Endothelial cell of umbilical vein (primary cell): ENCODE data around the gene MATR3. TPM values are rescaled to one million over a fixed set of nuclear protein-coding genes. Genes with fewer than 3 reads are reported as not detected.

Source experiments
- BruUV-seq: library from RNA; stranded (reverse); fragments of 400-500 nt; replicated peaks from 2 replicates; lab custom pipeline; 2021; lab: Mats Ljungman, UMichigan
- CTCF ChIA-PET: fragments of 300-600, 350-600 bp; sonication (Branson Sonifier 250); formaldehyde crosslinking; loops from one replicate; lab custom pipeline; 2021; ENCODE audit warnings: antibody characterized with exemption, inconsistent platforms; lab: Charles Lee
- POLR2A ChIA-PET: fragments of 300-600, 350-600 bp; sonication (Branson Sonifier 250); formaldehyde crosslinking; loops from one replicate; lab custom pipeline; 2021; ENCODE audit warnings: antibody characterized with exemption, inconsistent platforms; lab: Charles Lee
- DNase-seq: peaks from one replicate; pipeline ENCODE4 v3.0.0-alpha.2; 2011; ENCODE audit warnings: low read depth, low spot score
- FAIRE-seq: peaks from 2 replicates; lab custom pipeline; 2011; peaks lifted over from hg19 to GRCh38; lab: Jason Lieb, UNC
- H2AFZ ChIP-seq: 2 replicates; pipeline ENCODE4 v1.6.0; 2012; ENCODE audit warnings: low read depth, low read length, control low read depth, inconsistent platforms
- H3K27ac ChIP-seq: 2 replicates; pipeline ENCODE4 v1.5.1; 2011; ENCODE audit warnings: low read depth, mild to moderate bottlenecking, control low read depth, low read length, moderate library complexity; ENCODE audit not compliant: insufficient read depth
- H3K27me3 ChIP-seq, 2 experiments: 2 replicates each; pipeline versions ENCODE4 v1.6.0 to v1.6.1; 2011; ENCODE audit warnings: low read length in 2 of 2, mixed read lengths in 1 of 2; ENCODE audit not compliant: control insufficient read depth in 2 of 2, insufficient read depth in 2 of 2
- H3K36me3 ChIP-seq, 2 experiments: 2 replicates in 1 of 2; 3 replicates in 1 of 2; pipeline ENCODE4 v1.5.1; 2011; ENCODE audit warnings: low read length in 2 of 2, mild to moderate bottlenecking in 1 of 2, moderate library complexity in 1 of 2; ENCODE audit not compliant: control insufficient read depth in 2 of 2, insufficient read depth in 2 of 2; ENCODE audit errors: extremely low read depth in 1 of 2
- H3K4me1 ChIP-seq: 3 replicates; pipeline ENCODE4 v1.5.1; 2011; ENCODE audit warnings: mild to moderate bottlenecking, low read length; ENCODE audit not compliant: control insufficient read depth, insufficient read depth; ENCODE audit errors: extremely low read depth
- H3K4me2 ChIP-seq: 2 replicates; pipeline ENCODE4 v1.6.1; 2011; ENCODE audit warnings: low read length, control low read depth, mixed read lengths; ENCODE audit not compliant: insufficient read depth
- H3K4me3 ChIP-seq, 3 experiments: fragments of 200-600 bp in 1 of 3; sonication (generic), shearing (Covaris generic) in 1 of 3; replicated peaks in 1 of 3; 2 replicates each; pipeline ENCODE4 v1.5.1; 2011 to 2016; ENCODE audit warnings: control low read depth in 3 of 3, low read length in 3 of 3, mild to moderate bottlenecking in 2 of 3, inconsistent platforms in 1 of 3, low read depth in 1 of 3, moderate library complexity in 1 of 3; ENCODE audit not compliant: insufficient read depth in 1 of 3
- H3K79me2 ChIP-seq: 2 replicates; pipeline ENCODE4 v1.6.0; 2012; ENCODE audit warnings: low read length, inconsistent platforms; ENCODE audit not compliant: control insufficient read depth, insufficient read depth
- H3K9ac ChIP-seq: replicated peaks from 2 replicates; pipeline ENCODE3; 2011; ENCODE audit warnings: low read length, control low read depth; ENCODE audit not compliant: insufficient read depth; ENCODE audit errors: extremely low read depth
- H3K9me1 ChIP-seq: replicated peaks from 3 replicates; pipeline ENCODE4 v1.6.0; 2011; ENCODE audit warnings: mild to moderate bottlenecking, low read length; ENCODE audit not compliant: control insufficient read depth, insufficient read depth; ENCODE audit errors: extremely low read depth
- H3K9me3 ChIP-seq: replicated peaks from 2 replicates; pipeline ENCODE4 v1.5.1; 2012; ENCODE audit warnings: low read length, inconsistent platforms; ENCODE audit not compliant: control insufficient read depth, insufficient read depth
- H4K20me1 ChIP-seq: replicated peaks from 2 replicates; pipeline ENCODE3; 2011; ENCODE audit warnings: mild to moderate bottlenecking, low read length; ENCODE audit not compliant: control insufficient read depth, insufficient read depth; ENCODE audit errors: extremely low read depth
- CTCF ChIP-seq, 2 donors: IDR thresholded peaks; 1 replicate in 1 of 2; 2 replicates in 1 of 2; pipeline ENCODE4 v1.5.1; 2011; ENCODE audit warnings: low read length in 2 of 2, mild to moderate bottlenecking in 2 of 2, moderate library complexity in 2 of 2, control low read depth in 1 of 2, inconsistent platforms in 1 of 2, low read depth in 1 of 2; ENCODE audit not compliant: insufficient read depth in 1 of 2; ENCODE audit errors: extremely low read depth in 1 of 2
- EZH2 ChIP-seq: IDR thresholded peaks from 2 replicates; pipeline ENCODE4 v1.6.1; 2012; ENCODE audit warnings: borderline replicate concordance, low read depth, mild to moderate bottlenecking, moderate library complexity, low read length, inconsistent platforms; ENCODE audit not compliant: severe bottlenecking
- FOS ChIP-seq: IDR thresholded peaks from 2 replicates; pipeline ENCODE4 v1.6.1; 2011; ENCODE audit warnings: mild to moderate bottlenecking, low read length, moderate library complexity, borderline replicate concordance; ENCODE audit not compliant: insufficient read depth
- GATA2 ChIP-seq: IDR thresholded peaks from 2 replicates; pipeline ENCODE4 v1.7.0; 2011; ENCODE audit warnings: low read depth, mild to moderate bottlenecking, moderate library complexity, mixed read lengths, low read length; ENCODE audit not compliant: insufficient read length, insufficient read depth
- JUN ChIP-seq: IDR thresholded peaks from 2 replicates; pipeline ENCODE4 v1.6.1; 2011; ENCODE audit warnings: borderline replicate concordance, low read depth; ENCODE audit not compliant: insufficient read length, insufficient read depth
- MAX ChIP-seq: IDR thresholded peaks from 2 replicates; pipeline ENCODE4 v1.6.1; 2011; ENCODE audit not compliant: insufficient read depth, insufficient read length
- MYC ChIP-seq: IDR thresholded peaks from one replicate; pipeline ENCODE4 v1.6.1; 2011; ENCODE audit warnings: mild to moderate bottlenecking, low read depth, low read length
- POLR2A ChIP-seq: IDR thresholded peaks from 2 replicates; pipeline ENCODE4 v1.6.1; 2012; ENCODE audit warnings: low read depth, mild to moderate bottlenecking, control low read depth, low read length
- POLR2AphosphoS5 ChIP-seq: IDR thresholded peaks from 2 replicates; pipeline ENCODE4 v1.6.1; 2012; ENCODE audit warnings: low read depth, mild to moderate bottlenecking, control low read depth, low read length, moderate library complexity; ENCODE audit not compliant: insufficient read depth
- dilution Hi-C: fragments of 300-500 bp; cut with MboI; formaldehyde crosslinking; loops from one replicate; pipeline ENCODE4 v1.15.0; 2019; ENCODE audit warnings: low sequenced_read_pairs; ENCODE audit not compliant: extremely low pct_ligation_motif_present
- intact Hi-C: fragments of 100-400 bp; cut with micrococcal nuclease; formaldehyde crosslinking; loops from one replicate; pipeline ENCODE4 v1.10.0; 2022
- polyA plus RNA-seq, 4 experiments: library from polyadenylated mRNA; depleted of rRNA in 3 of 4; stranded (reverse) in 3 of 4; unstranded in 1 of 4; fragments of >200 nt; gene quantifications; 2 replicates each; pipeline versions ENCODE4 v1.2.1 to v1.2.3, GENCODE V29; 2011 to 2012; ENCODE audit warnings: missing spikeins in 1 of 4
- total RNA-seq: library from RNA; stranded (reverse); gene quantifications from 2 replicates; pipeline ENCODE4 v1.2.3, GENCODE V29; 2021

The MATR3 gene
- total and polyA plus RNA-seq, 2 donors (not counting 3 experiments of a cell fraction or from before 2014, with no cell fraction given): 64.0 to 158 TPM

- Histone ChIP-seq H4K20me1 (peaks cover 9% of the 10 kb centered on the region), H3K4me1 (no peaks in the 10 kb centered on the region), H2AFZ (no peak overlapping the region), H3K9ac (no peak overlapping the region), H3K27me3 (no peaks in the 10 kb centered on the region), H3K4me3 (no peak overlapping the region), H3K9me3 (no peaks in the 10 kb centered on the region), H3K79me2 (peaks cover 61% of the 10 kb centered on the region), H3K9me1 (no peaks in the 10 kb centered on the region), H3K36me3 (peaks cover 0 to 3% of the 10 kb centered on the region in 2 experiments), H3K4me2 (no peak overlapping the region), H3K27ac (no peak overlapping the region)
- FAIRE-seq (no peak), DNase-seq (no peak)
- intact Hi-C loops (no loop called here), dilution Hi-C loops (no loop called here)
- ChIA-PET CTCF (interaction anchor here (1.5 kb wide), 1 partner anchor 16 kb away, joined by 3 read pairs; the partner anchor contains the start of gene PAIP2), POLR2A (interaction anchor here (1.3 kb wide), 1 partner anchor 16 kb away, joined by 3 read pairs; no protein-coding TSS in a partner anchor)
- BruUV-seq: no TSS peak
- TF ChIP-seq POLR2AphosphoS5 (no peak), MAX (no peak), POLR2A (no peak), JUN (no peak), CTCF (IDR thresholded peaks at IDR 0.05; ENCODE audit: extremely low read depth in 1 of 2, insufficient read depth in 1 of 2, low read depth in 1 of 2, low read length in 2 of 2) (no peak), EZH2 (no peak), FOS (no peak), MYC (no peak), GATA2 (no peak)
These were observed 64.5 kb downstream of the MATR3 start for GRCh38 chr5:139358064-139358463.
